ENCODE measurements around the gene UTP25.

- TF ChIP-seq CTCF (IDR thresholded peaks at IDR 0.05) (no peak), EP300 (IDR thresholded peaks at IDR 0.05) (no peak)
These were observed 51.2 kb downstream of the UTP25 start for GRCh38 chr1:209878964-209879363.

Data from tibial nerve (tissue), 4 donors.